ENCODE data around the gene KIF1A.
A peak's percentile ranks its signal among the peaks of the same experiment; 100 is the strongest.

KIF1A gene

DNA sequence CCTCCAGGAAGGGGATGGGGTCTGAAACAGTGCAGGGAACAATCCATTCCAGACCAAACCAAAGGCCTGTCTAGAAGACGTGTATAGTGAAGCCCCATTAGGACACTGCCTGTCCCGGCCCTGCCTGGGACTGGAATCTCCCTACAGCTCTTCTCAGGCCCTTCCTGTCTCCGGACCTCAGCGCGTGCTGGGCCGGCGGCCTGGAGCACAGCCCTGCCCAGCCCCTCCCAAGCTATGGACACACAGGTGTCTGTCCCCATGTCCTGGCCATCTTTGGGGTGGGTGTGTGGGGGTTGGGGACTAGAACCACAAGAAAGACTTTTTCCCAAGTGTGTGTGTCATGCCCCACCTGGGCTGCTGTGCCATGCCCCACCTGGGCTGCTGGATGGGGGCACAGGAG is 51.8 kb downstream of the KIF1A start:
- DNase-seq (ENCODE audit: extremely low read depth in 1 of 2, low read depth in 1 of 2) = no peak

DNA sequence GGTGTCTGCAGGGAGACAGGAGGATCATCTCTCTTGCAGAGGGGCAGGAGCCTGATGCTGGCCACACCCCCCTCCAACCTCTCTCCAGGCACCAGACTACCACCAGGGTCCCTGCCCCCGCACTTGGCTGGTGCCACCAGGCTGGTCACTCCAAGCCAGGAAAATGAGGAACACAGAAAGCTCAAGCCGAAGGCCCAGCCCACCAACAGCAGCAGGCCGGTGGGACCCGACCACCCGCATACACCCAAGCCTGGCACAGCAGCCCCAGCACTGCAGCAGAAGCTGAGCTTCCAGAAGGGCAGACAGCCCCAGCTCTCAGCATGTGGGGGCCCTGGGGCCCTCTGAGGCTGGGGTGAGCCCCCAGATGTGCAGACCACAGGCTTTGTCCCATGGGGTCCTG is 52.7 kb downstream of the KIF1A start:
- DNase-seq (ENCODE audit: extremely low read depth in 1 of 2, low read depth in 1 of 2) = no peak

DNA sequence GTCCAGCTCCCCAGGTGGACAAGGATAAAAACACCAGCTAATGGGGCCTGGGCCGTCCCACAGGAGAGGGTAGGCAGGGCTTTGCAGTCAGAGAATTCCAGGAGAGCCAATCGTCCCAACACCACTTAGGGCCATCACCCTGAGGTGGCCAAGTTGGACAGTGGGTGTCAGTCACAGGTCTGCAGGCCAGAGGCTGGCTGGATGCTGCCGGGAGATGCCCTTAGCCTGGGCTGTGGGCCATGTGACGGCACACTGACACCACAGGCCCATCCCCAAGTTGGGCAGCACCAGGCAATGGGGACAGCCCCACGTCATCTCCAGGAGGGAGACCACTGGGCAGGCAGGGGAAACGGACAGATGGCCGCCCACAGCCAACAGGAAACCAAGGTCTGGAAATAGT is 53.9 kb downstream of the KIF1A start:
- DNase-seq (ENCODE audit: extremely low read depth in 1 of 2, low read depth in 1 of 2) = no peak

DNA sequence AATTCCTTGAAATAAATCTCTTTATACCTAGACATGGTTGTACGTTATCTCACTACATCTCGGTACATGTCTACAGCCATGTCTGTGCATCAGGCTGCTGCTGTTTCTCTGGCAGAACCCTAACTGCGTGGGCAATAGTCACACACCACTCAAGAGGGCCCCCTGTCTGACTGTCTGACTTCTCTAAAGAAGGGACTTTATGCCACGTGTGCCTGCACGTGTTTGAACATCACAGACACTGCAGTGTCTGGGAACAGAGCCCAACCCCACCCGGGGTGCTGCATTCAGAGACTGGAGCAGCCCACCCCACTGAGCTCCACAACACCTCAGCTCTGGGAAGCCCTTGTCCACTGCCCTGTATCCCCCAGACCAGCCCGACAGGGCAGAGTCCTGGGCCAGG is 55.0 kb downstream of the KIF1A start:
- DNase-seq (ENCODE audit: extremely low read depth in 1 of 2, low read depth in 1 of 2) = no peak

DNA sequence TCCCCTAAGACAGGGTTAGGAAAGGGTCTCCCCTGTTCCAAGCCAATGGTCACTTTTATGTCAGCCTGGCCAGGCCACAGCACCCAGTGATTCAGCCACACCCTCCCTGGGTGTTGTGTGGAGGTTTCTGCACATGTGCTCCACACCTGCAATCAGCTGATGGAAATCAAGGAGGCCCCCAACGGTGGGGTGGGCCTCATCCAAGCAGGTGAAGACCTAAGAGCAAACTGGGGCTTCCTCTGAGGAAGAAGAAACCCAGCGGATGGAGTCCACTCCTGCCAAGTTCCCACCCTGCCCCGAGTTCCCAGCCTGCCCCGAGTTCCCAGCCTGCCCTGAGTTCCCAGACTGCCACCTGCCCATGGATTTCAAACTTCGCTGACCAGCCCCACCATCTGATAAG is 55.4 kb downstream of the KIF1A start:
- DNase-seq (ENCODE audit: extremely low read depth in 1 of 2, low read depth in 1 of 2) = no peak

DNA sequence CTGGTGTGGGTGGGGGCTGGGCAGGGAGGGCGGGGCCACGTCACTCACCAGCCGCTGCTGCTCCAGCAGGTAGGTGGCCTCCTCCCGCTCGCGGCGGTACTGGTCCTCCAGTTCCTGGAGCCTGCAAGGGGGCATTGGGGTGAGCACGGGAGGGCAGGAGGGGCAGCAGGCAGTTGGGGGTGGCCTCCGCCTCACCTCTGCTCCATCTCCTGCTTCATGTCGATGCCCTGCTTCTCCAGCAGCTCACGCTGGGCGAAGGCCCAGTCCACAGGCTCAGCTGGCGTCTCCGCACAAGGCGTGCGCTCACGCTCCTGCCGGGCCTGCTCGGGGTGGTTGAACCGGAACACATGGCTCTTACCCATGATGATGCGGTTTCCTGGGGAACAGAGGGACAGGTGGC is 57.0 kb downstream of the KIF1A start:
- no peak for DNase-seq (ENCODE audit: extremely low read depth in 1 of 2, low read depth in 1 of 2)

DNA sequence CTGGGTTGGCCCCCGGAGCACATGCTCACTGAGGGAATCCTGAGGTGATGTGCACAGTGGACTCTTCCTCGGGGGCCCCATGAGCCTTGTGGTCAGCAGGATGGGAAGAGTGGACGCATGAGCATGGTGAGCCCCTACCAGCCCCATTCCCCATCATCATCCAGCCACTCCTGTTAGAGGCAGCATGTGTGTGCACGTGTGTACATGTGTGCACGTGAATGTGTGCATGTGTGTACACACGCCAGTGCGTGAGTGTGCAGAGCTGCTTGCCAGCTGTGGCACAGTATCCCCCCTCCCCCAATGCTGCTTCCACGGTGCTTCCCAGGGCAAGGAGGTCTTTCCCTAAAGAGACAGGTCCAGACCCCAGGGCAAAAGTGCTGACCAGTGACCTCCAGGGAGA is 57.8 kb downstream of the KIF1A start:
- no peak for DNase-seq (ENCODE audit: extremely low read depth in 1 of 2, low read depth in 1 of 2)

DNA sequence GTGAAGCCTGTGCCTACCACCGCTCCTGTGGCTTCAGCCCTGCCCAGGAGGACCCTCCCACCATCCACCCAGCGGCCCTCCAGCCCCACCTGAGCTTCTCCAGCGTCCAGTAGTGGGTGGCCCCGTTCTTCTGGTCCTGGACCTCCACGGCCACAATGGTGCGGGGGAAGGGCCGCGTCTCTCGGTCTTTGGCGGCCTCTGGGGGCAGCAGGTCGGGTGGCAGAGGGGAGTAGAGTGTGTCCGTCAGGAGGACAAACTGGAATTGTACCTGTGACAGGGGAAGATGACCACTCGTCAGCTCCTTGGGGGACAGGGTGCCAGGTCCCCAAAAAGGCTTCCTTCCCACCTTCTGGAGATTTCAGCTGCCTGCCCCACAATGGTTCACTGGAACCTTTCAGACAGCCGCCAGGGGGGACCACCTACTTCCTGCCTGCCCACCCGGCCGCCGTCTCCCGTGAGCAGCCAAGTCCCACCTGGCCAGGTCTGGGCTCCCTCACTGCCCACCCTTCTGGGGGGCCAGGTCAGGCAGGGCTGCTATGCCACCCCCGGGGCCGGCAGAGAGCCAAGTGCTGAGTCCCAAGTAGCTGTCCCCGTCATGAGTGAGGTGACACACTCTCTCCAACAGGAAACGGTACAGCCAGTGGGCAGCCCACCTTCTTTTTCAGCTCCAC is 59.3 kb downstream of the KIF1A start:
- no peak for DNase-seq (ENCODE audit: extremely low read depth in 1 of 2, low read depth in 1 of 2)

DNA sequence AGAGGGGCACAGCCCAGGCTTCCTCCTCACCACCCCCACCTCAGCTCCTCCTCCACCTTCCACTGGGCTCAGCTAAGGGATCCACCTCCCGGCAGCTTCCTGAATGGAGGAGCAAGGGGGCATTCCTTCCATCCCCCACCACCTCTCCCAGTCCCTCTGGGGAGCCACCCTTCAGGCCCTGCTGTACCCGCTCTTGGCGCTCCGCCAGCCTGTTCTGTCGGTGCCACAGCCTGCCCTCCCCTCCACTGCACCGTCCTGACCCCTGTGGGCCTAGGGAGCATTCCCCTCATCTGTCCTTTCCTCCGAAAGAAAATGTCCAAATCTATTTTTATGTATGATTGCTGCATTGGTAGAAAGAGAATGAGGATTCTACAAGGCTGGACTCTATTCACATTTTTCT is 59.9 kb downstream of the KIF1A start:
- DNase-seq (ENCODE audit: extremely low read depth in 1 of 2, low read depth in 1 of 2) = no peak

DNA sequence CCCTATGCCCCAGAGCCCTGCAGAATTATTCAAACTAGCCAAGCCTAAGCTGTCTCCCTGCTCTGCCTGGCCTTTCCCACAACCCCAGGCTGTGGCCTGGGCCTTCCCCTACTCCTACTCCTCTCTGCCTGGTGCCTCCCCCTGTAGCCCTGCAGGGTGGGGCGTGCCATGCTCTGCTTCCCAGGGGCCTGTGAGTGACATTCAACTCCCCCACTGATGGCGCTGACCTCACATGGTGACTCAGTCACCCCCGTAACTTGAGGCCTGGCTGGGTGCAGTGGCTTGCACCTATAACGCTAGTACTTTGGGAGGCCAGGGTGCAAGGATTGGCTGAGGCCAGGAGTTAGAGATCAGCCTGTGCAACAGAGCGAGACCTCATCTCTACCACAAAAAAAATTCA is 60.6 kb downstream of the KIF1A start:
- DNase-seq (ENCODE audit: extremely low read depth in 1 of 2, low read depth in 1 of 2) = peak; percentile 25 to 40

DNA sequence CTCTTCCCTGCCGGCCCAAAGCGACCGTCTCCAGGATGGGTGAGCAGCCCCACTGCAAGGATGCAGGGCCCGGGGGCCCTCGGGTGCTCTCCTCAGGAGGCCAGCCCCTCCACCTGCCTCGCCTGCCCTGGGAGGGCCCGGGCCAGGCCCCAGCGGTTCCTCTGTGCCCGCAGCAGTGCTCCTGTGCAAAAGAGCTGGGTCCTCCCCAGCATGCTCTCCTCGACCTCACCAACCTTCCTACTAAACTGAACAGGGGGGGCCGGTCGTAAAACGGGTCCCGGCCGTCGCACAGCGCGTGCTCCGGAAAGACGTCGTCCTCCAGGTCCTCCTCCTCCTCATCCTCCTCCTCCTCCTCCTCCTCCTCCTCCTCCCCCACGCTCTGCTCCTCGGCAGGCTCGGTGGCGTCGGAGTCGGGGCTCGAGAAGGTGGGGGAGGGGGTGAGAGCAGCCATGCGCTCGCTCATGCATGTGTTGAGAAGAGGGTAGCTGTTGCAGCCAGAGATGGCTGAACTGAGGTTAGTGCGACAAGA is 62.9 kb downstream of the KIF1A start:
- DNase-seq (ENCODE audit: extremely low read depth in 1 of 2, low read depth in 1 of 2) = no peak

DNA sequence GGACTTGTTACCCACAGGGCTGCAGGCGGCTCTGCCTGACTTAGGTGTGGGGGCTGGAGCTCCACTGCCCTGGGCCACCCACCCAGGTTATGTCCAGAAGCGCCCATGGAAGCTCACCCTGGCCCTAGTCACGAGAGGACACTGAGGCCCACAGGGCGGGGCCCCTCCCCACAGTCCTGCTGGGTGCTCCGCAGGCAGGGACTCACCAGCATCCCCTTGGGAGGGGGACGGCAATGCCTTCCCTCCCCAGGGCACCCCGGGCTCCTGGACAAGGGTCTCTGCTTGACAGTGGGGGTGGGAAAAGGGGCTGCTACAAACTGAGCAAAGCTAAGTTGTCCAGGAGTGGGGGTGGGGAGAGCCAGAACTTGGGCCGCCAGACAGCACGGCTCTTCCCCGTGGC is 67.8 kb downstream of the KIF1A start:
- DNase-seq (ENCODE audit: extremely low read depth in 1 of 2, low read depth in 1 of 2) = no peak

DNA sequence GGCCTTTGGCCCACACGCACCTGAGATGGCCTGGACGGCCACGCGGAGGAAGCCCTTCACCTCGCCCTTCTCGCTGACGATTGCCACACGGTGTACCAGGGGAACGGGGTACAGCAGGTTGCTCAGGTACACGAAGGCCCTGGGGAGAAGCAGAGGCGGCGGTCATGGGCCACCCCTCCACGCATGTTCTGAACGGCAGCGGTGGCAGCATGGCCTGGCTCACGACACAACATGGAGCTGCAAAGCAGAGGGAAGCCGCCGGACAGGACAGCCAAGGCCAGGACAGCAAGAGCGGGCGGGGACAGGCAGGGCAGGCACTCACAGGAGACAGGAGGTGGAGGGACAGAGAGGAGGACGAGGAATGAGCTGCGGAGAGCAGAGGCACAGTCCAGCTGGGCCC is 69.6 kb downstream of the KIF1A start:
- DNase-seq (ENCODE audit: extremely low read depth in 1 of 2, low read depth in 1 of 2) = no peak

DNA sequence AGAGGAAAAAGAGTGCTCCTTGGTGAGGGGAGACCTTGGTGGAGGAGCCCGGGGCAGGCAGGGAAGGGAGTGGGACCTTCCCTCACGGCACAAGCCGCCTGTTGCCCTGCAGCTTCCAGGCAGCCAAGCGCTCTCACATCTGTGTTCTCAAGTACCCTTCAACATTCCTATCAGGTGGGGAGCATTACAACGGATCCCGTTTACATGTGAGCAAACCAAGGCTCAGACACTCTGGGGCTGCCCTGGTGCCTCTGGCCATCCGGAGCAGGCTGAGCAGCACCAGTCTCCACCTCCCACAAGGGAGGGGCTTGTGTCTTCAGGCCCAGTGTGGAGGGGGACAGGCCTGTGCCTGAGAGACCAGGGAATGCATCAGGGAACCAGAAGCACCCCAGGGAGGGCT is 70.5 kb downstream of the KIF1A start:
- DNase-seq (ENCODE audit: extremely low read depth in 1 of 2, low read depth in 1 of 2) = no peak

DNA sequence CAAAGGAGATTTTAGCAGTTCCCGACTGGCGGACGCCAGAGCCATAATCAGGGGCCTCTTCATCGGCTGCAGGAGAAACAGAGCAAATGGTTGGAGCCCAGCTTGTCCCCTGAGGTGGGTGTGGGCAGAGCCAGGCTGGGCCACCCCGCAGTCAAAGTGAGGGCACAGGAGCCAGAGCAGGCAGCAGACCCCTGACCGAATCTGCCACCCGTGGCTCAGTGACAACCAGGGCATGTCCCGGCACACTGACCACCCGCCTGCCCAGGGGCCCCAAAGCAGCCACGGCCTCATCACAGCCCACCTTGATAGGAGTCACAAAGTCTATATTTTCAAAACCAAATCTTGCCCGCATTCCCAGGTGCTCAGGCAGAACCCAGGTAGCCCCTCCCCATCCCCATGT is 72.8 kb downstream of the KIF1A start:
- no peak for DNase-seq (ENCODE audit: extremely low read depth in 1 of 2, low read depth in 1 of 2)

DNA sequence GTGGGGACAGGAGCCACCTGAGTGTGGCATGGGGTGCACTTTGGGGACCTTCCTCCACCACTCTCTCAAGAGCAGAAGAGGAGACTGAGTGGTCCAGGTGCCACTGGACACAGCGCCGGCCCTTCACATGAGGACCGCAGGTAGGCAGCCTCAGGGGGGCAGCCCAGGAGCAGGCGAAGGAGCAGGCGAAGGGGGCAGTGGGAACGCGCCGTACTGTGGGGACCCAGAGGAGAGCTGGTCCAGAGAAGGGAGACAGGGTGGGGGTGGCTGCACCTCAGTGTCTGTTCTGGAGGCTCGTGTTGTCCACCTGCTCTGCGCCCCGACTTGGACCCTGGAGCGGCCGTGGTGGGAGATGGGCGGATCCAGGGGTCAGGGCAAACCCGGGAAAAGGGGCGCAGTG is 73.3 kb downstream of the KIF1A start:
- no peak for DNase-seq (ENCODE audit: extremely low read depth in 1 of 2, low read depth in 1 of 2)

DNA sequence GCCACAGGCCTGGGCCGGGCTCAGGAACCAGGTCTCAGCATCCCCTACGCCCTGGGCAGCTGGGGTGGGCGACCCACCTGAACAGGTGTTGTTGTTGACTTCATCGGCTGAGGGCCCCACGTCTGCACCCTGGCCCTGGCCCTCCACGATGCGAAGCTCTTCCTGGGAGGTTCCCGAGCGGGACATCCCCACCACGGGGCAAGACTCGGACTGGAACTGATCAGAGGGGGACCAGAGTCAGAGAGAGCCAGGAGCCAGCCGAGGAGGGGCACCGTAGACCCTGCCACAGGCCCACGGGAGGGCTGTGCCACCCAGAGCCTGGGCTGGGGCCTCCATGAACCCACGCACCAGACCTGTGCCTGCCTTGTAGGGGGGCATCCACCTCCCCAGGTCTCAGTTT is 74.1 kb downstream of the KIF1A start:
- no peak for DNase-seq (ENCODE audit: extremely low read depth in 1 of 2, low read depth in 1 of 2)

DNA sequence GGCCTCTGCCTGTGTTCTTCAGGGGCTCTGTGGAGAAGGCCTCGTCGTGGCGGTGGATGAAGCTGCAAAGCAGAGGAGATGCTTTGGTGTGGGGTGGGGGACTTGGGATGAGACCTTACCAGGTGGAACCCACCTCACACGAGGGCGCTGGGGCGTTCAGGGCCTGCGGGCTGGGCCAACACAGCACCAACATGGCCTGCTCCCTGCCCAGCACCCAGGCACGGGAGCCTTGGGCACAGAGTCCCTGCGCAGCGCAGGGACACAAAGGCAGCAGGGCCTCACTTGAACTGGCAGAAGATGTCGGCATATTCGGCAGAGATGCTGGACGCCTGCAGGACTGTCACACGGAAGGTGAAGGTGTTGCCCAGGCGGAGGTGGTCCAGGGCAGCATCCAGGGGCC is 74.6 kb downstream of the KIF1A start:
- DNase-seq (ENCODE audit: extremely low read depth in 1 of 2, low read depth in 1 of 2) = no peak

DNA sequence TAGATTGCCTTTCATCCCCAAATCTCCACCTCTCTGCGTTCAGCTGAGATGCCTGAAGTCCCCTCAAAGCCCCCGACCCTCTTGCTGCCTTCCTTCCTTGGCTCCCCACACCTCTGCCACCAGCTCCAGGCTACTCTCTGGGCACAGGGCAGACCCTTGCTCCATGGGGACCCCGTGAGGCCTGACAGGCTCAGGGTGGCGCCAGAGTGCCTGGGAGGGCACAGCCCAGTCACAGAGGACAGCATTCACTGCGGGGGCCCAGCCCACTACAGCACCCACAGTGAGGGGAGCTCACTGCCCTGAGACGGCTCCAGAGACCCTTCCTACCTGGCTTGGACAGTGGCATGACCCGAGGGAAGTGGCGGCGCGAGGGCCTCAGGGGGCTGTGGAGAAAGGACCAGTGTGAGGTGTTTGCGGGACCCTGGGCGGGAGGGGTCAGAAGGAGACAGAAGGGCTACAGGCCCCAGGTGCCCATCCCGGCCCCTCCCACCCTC is 77.4 kb downstream of the KIF1A start:
- no peak for DNase-seq (ENCODE audit: extremely low read depth in 1 of 2, low read depth in 1 of 2)

DNA sequence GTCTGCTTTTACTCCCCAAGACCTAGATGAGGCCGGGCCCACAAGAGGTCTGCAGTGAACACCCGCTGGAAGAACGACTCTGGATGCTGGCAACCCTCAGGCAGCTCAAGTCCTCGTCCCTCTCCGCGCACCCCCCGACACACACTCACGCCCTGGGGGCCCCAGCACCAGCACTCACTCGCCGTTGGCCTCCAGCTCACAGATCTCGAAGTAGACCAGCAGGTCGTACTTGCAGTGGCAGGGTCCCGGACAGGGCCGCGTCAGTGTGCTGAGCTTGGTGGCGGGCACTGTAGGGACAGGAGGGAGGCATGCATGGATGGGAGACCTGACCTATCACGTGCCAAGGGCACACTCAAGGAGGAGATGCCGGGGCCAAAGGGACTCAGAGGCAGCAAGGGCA is 78.9 kb downstream of the KIF1A start:
- no peak for DNase-seq (ENCODE audit: extremely low read depth in 1 of 2, low read depth in 1 of 2)

DNA sequence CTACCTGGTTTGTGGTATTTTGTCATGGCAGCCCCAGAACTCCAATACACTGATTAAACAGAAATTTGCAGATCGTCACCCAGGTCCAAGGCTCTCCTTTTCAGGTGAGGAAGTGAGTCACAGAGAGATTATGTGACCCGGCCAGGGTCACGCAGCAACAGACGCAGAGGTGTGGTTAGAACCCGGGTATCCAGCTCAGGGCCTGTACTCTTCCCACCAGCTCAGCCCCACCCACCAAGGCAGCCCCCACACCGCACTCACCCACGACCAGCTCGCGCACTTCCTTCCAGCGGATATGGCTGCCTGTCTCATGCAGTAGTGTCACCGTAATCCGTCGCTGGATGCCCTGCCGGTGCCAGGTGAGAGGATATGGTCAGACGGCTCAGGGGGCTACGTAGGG is 80.2 kb downstream of the KIF1A start:
- peak in 1 of 2 donors; percentile 23 for DNase-seq (ENCODE audit: extremely low read depth in 1 of 2, low read depth in 1 of 2)

DNA sequence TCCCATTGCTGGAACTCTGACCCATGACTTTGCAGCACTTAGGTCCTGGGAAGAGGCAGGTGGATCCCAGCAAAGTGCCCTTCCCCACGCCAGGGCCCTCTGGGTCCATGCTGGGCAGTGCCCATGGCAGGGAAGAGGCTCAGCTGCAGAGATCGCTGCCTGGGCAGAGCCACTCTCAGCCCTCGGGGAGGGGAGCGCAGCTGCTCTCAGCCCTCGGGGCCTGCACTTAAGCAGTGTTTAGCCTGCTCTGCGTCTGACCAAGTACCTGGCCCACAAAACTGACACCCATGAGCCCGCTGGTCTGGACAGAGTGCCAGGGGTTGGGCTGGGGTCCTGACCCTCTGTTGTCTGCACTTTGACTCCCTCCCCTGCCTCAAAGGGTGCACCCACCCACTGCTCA is 82.1 kb downstream of the KIF1A start:
- no peak for DNase-seq (ENCODE audit: extremely low read depth in 1 of 2, low read depth in 1 of 2)

DNA sequence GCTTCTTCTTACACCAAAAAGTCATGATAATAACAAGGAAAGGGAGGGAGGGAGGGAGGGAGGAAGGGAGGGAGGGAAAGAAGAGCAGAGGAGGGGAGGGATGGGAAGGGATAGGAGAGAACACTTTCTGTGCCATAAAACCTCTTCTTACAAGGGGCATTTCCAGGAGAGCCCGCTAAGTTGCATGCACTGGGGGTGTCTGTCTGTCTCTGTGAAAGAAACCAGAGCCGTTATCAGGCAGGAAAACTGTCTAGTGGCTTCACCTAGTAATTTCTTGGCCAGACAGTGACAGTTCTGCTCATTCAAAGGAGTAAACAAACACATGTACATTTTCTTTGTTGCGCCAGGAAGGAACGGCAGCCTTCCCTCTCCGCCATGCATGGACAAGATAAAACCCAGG is 82.5 kb downstream of the KIF1A start:
- no peak for DNase-seq (ENCODE audit: extremely low read depth in 1 of 2, low read depth in 1 of 2)

Data from stimulated activated CD8-positive, alpha-beta memory T cell treated with anti-CD3 and anti-CD28 coated beads, Interleukin-7, amount 100 ng/mL, for 48 hours (primary cell).